GM03348 (cell line): ENCODE results near the gene DNAAF1.
"Not testable (repeated sequence)": the region's sequence is repeated elsewhere in the genome, so short reads cannot be mapped to it uniquely, and the experiment has no call there.

Experiments
- DNase-seq: peaks from one replicate; pipeline ENCODE4 v3.0.0; 2012; ENCODE audit warnings: low spot score

Gene DNAAF1

GRCh38 chr16:84212154-84212553 lies 67.0 kb downstream of the DNAAF1 start:
- no peak for DNase-seq

GRCh38 chr16:84212631-84213030 lies 67.5 kb downstream of the DNAAF1 start:
- no peak for DNase-seq

DNA sequence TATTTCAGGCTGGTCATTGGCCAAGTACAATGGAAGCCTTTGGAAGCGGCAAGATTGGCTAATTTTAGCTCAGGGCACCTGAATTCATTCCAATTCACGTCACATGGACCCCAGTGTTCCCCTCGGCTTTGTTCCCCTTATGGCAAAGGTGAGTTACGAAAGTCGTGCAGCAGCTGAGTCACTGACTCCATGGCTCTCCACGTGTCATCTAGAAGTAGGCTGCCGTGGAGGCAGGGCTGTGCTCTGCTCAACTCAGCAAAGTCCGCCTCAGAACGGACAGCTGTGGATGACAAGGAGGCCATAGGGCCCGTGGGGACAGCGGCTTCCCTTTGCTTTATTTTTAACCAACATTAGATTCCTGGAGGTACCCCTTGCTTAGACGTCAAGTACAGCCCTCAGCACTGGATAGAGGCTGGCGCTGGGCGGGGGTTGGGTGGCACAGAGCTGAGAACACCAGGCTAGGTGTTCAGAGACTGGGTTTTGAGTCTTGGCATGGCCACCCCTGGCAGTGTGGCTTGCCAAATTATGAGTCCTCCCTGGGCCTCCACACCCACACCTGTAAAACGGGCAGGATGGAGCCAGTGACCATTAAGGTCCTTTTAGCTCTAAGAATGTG lies 69.5 kb downstream of the DNAAF1 start:
- no peak for DNase-seq

DNA sequence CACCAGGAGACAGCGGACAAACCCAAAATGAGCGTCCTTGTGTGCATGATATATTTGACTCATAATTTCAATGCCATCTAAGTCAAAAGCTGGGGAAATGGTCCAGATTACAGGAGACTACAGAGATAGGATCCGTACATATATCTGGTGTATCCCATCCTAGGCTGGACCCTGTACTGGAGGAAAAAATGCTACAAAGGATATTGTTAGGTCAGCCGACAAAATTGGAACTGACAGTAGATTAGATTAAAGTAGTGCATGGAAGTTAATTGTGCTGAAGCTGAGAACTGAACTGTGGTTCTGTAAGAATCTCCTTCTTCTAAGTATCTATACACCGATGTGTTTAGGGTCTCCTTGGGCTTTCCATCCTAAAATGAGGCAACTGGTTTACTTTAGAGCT lies 70.4 kb downstream of the DNAAF1 start:
- no peak for DNase-seq

- not testable (repeated sequence) for DNase-seq
Measured at GRCh38 chr16:84216144-84216543, 71.0 kb downstream of the DNAAF1 start.

DNA sequence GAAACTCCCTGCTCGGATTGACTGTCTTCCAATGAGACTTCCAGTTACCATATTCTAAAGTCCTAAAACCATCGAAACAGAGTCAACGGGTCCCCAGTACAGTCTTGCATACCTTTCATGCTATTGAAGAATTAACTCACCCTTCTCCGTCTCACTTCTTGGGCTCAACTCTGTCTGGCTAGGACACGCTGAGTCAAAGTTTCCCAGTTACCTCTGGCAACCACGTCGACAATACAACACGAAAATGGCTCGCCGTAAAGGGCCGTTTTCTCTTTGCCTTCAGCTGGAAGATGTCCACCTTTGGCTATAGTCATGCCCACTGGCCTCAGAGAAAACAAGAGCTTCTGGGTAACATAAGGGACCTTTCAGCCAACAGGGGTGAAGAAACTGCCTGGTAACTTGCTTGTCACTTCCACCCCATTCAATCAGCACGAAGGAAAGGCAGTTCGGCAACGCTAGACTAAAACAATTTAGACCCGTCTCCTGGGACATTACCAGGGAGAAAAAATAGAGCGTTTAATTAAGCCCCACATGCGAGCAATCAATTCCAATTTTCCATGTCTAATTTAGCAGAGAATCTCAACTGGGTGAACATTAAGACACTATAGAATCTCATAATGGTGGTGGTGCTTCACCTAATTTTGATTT lies 73.2 kb downstream of the DNAAF1 start:
- DNase-seq = no peak

- no peak for DNase-seq
Measured at GRCh38 chr16:84218956-84219355, 73.8 kb downstream of the DNAAF1 start.

- DNase-seq = no peak
Measured at GRCh38 chr16:84220851-84221250, 75.7 kb downstream of the DNAAF1 start.

- no peak for DNase-seq
Measured at GRCh38 chr16:84223456-84223855, 78.3 kb downstream of the DNAAF1 start.

DNA sequence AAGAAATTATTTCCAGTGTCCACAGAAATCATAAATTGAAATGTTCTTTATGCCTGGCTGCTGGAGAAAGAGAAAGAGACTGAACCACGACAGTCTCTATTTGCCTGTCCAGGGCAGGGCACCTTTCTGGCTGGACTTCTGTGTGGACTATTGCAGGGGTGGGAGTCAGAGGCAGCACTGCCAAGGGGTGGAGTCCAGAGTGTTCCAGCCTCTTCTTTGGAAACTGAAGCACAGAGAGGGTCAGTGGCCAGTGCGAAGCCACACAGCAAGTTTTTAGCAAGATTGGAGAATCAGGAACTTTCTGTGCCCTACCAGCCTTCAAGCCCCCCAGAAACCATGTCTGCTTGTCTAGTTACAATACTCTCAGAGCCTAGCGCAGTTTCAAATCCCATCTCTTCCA lies 79.4 kb downstream of the DNAAF1 start:
- no peak for DNase-seq

- no peak for DNase-seq
Measured at GRCh38 chr16:84225126-84225525, 80.0 kb downstream of the DNAAF1 start.

- no peak for DNase-seq
Measured at GRCh38 chr16:84225571-84225970, 80.5 kb downstream of the DNAAF1 start.

DNA sequence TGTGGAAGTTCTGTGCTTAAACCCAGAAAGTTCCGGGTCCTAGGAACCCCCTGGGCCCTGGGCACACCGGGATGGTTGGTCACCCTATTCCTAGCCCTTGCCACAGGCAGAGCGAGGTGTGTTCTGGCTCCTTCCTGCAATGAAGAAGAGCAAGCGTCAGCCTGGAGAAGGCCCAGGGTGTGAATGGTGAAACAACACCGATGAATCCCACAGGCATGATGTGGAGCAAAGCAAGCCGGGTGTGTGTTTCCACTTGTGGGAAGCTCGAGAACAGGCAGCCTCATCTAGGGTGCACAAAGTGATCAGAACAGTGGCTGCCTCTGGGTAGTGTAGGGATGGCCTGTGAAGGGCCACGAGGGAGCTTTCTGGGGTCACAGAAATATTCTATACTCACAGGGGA lies 80.9 kb downstream of the DNAAF1 start:
- DNase-seq = no peak
